ENCODE measurements around the gene SMARCA2.
A peak's percentile ranks its signal among the peaks of the same experiment; 100 is the strongest.

The SMARCA2 gene

GRCh38 chr9:2040828-2041227 lies 25.7 kb downstream of the SMARCA2 start:
- no peak for DNase-seq (ENCODE audit: low read depth)

DNA sequence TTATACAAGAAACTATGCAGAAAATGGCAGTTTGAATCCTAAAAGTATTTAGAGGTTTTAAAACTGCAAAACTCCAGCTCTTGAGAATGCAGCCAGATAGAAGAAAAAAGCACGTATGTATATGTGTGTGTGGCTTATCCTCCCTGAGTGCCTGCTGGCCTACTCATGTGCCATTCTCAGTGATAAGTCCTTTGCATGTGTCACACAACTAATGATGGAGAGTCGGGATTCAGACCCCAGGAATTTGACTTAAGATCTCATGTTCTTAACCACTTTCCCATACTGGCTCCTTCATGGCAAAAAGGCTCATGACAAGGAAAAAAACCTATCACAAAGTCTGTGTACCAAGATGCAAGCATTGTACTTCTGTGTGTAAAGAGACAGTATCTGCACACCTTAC lies 26.6 kb downstream of the SMARCA2 start:
- no peak for DNase-seq (ENCODE audit: low read depth)

GRCh38 chr9:2043243-2043642 lies 28.1 kb downstream of the SMARCA2 start:
- no peak for DNase-seq (ENCODE audit: low read depth)

DNA sequence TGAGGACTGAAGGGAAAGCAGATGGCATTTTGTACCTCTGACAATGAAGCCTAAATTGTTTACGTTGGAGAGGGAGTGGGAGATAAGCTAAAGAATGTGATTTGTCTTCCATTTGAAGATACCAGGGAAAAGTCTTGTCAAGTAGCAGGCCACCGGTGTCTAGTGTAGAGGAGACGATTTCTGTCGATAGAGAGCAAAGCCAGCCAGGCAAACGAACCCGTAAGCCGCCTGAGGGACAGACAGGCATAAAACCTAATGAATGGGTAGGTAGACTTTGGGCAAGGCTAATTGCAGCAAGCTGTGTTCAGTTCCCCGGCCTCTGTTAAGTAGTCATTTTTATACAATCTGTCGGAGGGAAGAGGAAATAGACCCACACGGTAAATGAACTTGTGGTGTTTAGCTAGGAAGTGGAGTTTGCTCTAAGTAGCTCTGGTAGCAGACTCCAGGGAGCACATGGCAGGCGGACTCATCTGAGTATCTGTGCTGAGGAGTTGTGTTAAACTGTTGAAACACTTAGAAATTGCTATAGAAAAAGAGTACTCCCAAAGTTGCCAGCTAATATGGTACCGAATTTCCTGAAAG lies 28.8 kb downstream of the SMARCA2 start:
- DNase-seq (ENCODE audit: low read depth): no peak

- no peak for DNase-seq (ENCODE audit: low read depth)
Observed at GRCh38 chr9:2047144-2047671, 32.1 kb downstream of the SMARCA2 start.

GRCh38 chr9:2047916-2048315 lies 32.8 kb downstream of the SMARCA2 start:
- DNase-seq (ENCODE audit: low read depth): no peak

GRCh38 chr9:2050236-2050635 lies 35.1 kb downstream of the SMARCA2 start:
- DNase-seq (ENCODE audit: low read depth): peak; percentile 35

DNA sequence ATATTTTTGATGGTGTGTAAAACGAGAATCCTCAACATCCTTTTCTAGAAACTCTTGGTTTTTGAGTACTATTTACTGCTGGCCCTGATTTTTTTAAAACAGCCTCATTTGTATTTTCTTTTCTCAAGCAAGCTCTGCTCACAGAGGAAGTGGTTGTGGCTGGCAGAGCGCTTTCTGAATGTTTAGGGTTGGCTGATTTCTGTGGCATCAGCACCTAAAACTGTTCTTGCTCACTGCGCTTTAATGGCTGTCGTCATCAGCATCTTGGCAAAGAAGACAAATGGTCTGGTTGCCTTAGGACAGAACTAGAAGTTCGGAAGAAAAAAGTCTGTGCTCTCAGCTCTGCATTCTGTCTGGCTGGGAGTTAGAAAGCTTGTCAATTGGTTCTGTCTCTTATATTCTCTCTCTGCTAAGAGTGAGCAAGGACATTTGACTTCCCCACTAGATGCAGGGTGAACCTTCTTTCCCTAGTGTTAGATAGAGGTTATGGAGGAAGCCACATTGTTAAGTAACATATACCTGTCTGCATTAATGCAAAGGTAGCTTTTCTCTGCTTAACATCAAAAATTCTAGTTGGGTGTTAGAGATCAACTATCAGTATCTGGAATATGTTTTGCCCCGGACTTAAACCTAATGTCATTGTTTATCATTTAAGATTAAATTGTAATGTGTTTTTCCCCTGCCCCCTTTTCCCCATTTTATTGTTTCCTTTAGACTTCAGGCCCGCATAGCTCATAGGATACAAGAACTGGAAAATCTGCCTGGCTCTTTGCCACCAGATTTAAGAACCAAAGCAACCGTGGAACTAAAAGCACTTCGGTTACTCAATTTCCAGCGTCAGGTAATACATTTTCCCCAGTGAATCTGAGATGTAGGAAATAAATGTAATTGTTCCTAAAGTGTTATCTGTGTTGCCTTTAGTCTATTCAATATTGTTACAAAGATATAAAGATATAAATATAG lies 39.0 kb downstream of the SMARCA2 start:
- DNase-seq (ENCODE audit: low read depth): peak; percentile 84

DNA sequence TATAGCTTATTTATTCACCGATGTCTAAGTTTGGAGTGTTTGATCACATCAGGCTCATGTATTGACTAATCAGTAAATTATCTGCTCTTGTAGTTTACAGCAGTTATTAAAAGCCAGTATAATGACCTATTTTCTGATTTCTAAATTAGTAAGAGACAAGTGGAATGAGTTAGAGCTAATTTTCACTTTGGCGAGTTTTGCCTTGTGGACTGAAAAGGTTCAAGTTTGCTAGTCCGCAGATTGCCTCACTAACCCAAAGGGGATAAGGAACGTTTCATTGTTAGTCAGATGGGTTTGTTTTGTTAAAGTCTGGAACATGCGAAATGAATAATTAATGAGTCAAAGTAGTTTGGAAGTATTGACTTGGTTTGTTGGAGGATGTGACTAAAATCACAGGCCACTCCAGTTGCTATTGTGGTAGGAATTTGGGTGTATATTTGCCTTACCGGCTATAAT lies 40.1 kb downstream of the SMARCA2 start:
- peak; percentile 67 for DNase-seq (ENCODE audit: low read depth)

GRCh38 chr9:2059274-2059929 lies 44.3 kb downstream of the SMARCA2 start:
- peak; percentile 43 for DNase-seq (ENCODE audit: low read depth)

- DNase-seq (ENCODE audit: low read depth): no peak
Observed at GRCh38 chr9:2060424-2060823, 45.3 kb downstream of the SMARCA2 start.

DNA sequence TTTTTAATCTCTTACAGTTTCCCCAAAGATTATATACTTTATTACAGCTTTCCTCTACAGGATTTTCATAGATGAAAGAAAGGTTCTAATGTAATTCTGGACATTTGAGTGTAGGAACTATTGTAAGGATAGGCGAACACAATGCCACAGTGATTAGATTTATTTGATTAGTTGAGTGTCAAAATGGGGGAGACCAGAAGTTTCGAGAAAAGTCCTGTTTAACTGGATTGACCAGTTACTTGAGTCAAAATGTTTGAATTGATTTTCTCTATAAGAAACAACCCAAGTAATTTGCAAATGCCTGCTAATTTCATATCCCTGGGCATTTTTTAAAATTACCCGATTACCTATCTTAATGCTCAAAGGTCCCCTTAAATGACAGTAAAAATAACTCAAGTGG lies 50.6 kb downstream of the SMARCA2 start:
- DNase-seq (ENCODE audit: low read depth): no peak

- DNase-seq (ENCODE audit: low read depth): peak; percentile 79
Observed at GRCh38 chr9:2066312-2067273, 51.4 kb downstream of the SMARCA2 start.

DNA sequence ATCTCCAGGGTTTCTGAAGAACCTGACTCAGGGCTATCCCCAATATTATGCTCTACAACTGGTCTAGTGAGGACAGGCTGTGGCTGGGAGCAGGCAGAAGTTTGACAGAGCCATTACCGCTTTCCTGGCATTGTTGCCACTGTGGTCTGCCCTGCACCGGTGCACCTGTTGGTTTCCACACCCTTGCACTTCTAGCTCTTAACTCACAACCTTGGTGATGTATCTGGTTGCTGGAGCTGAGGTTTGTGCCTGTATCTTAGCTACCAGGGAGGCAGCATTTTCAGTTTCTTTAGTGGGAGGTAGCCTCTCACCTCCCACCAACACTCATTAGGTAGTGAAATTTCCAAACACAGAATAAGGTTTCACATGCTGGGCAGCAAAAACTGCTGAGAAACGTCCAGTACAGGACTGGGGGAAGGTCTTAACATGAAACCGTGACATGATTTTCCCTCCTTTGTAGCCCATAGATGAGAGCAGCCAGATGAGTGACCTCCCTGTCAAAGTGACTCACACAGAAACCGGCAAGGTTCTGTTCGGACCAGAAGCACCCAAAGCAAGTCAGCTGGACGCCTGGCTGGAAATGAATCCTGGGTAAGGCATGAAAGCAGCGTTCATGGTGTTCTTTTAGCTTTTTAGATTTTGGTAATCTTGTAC lies 57.7 kb downstream of the SMARCA2 start:
- no peak for DNase-seq (ENCODE audit: low read depth)

DNA sequence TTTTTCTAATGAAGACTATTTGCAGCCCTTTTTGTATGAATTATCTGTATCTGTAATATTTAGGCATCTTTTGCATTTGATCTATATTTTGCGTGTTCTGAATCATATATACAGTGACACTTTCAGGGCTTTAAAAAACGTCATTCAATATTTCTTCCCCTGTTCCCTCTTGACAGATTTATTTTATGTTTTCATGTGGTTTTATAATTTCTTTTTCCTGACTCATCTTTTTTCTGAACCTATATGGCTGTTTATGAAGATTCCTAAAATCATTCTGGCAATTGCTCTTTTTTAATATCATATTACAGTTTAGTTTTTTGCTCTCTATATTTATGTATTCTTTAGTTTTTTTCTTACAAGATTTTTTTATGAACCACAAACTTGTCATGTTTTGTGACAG lies 67.6 kb downstream of the SMARCA2 start:
- DNase-seq (ENCODE audit: low read depth): no peak

DNA sequence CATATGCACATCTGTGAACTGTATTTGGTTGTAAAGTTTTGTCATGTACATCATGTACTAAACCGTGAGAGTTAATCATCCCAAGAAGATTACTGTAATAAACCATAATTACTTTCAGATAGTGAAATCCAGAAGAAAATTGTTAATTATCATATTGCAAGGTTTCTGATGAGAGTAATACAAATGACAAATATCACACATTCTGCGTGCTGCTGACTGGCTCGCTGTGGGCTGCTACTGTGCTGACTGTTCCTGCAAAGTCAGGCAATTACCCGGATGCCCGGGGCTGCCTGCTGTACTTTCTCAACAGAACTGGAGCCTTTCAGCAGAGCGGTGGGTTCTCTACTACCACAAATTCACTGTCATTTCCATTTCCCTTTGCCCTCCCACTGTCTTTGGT lies 68.3 kb downstream of the SMARCA2 start:
- DNase-seq (ENCODE audit: low read depth): no peak

GRCh38 chr9:2085716-2086115 lies 70.6 kb downstream of the SMARCA2 start:
- peak; percentile 52 for DNase-seq (ENCODE audit: low read depth)

DNA sequence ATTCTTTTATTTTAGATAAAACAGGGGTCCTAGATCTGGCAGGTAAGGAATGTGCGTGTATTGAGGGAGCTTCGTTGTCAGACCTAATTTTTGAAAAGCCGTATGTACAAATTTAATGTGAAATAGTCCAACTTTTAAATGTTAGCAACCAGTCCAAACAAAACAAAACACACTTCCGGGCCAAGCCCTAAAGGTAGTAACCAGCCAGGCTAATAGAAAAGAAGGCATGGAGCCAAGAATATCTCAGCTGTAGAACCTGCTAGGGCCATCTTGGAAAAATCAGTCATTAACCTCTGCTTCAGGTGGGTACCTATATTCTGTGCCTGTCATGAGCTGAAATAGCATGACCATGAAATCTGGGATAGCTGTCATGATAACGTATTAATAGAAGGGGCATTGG lies 71.0 kb downstream of the SMARCA2 start:
- no peak for DNase-seq (ENCODE audit: low read depth)

DNA sequence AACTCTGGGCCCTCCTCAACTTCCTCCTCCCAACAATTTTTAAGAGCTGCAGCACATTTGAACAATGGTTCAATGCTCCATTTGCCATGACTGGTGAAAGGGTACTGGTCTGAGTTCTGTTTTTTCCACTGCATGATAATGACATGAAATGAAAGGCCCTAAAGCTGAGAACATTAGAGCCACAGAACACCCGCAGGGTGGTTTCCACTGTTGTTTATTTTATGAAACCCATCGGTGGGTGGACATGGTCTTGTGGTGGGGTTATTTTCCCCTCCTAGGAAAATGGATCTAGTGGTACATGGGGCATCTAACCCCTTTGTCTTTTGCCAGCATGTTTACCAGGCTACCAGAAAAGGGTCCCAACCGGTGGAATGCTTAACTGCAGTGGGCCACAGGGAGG lies 71.8 kb downstream of the SMARCA2 start:
- DNase-seq (ENCODE audit: low read depth): no peak

GRCh38 chr9:2087500-2088313 lies 72.6 kb downstream of the SMARCA2 start:
- peak; percentile 66 for DNase-seq (ENCODE audit: low read depth)

All from EH (cell line).